HG03520 (cell line): Measurements from ENCODE around the gene NCAN.

ENCODE experiments used
- ATAC-seq: cut with Tn5 transposase; IDR thresholded peaks from one replicate; pipeline ENCODE4 v1.9.1; 2021; ENCODE audit warnings: mild to moderate bottlenecking, moderate library complexity; ENCODE audit not compliant: unreplicated experiment

NCAN gene

GRCh38 chr19:19258589-19259338 lies 47.0 kb downstream of the NCAN start:
- ATAC-seq = no peak

GRCh38 chr19:19259741-19260140 lies 48.0 kb downstream of the NCAN start:
- ATAC-seq = no peak

- ATAC-seq = no peak
Observed at GRCh38 chr19:19260417-19261214, 48.9 kb downstream of the NCAN start.

- ATAC-seq = no peak
Observed at GRCh38 chr19:19261350-19262189, 49.8 kb downstream of the NCAN start.

GRCh38 chr19:19262190-19263057 lies 50.7 kb downstream of the NCAN start:
- ATAC-seq = no peak

- ATAC-seq = no peak
Observed at GRCh38 chr19:19263886-19264487, 52.2 kb downstream of the NCAN start.

GRCh38 chr19:19267305-19267704 lies 55.5 kb downstream of the NCAN start:
- no peak for ATAC-seq

- no peak for ATAC-seq
Observed at GRCh38 chr19:19268453-19269385, 57.0 kb downstream of the NCAN start.

GRCh38 chr19:19269952-19270694 lies 58.4 kb downstream of the NCAN start:
- no peak for ATAC-seq

GRCh38 chr19:19270749-19271571 lies 59.2 kb downstream of the NCAN start:
- ATAC-seq = no peak

GRCh38 chr19:19271828-19272599 lies 60.3 kb downstream of the NCAN start:
- no peak for ATAC-seq

GRCh38 chr19:19274146-19274545 lies 62.4 kb downstream of the NCAN start:
- no peak for ATAC-seq

- ATAC-seq = no peak
Observed at GRCh38 chr19:19274716-19275565, 63.2 kb downstream of the NCAN start.

GRCh38 chr19:19276386-19276785 lies 64.6 kb downstream of the NCAN start:
- ATAC-seq = no peak

GRCh38 chr19:19276851-19277250 lies 65.1 kb downstream of the NCAN start:
- ATAC-seq = no peak

GRCh38 chr19:19278315-19278714 lies 66.6 kb downstream of the NCAN start:
- ATAC-seq = no peak
